ENCODE measurements around the gene NCOA7. TPM values are rescaled to one million over a fixed set of nuclear protein-coding genes. Genes with fewer than 3 reads are reported as not detected.

The NCOA7 gene
- total and polyA plus RNA-seq, 3 donors from 2014 or later, result 7.5 to 26.7 (median 18.9) TPM

- Histone ChIP-seq H3K4me3 (no peak overlapping the region), H3K9me3 (no peaks in the 10 kb centered on the region), H3K27ac (no peak overlapping the region), H3K36me3 (ENCODE audit: low read depth, missing control alignments) (no peaks in the 10 kb centered on the region), H3K27me3 (no peaks in the 10 kb centered on the region), H3K4me1 (no peaks in the 10 kb centered on the region)
- TF ChIP-seq CTCF (IDR thresholded peaks at IDR 0.05) (no peak), POLR2A (IDR thresholded peaks at IDR 0.05) (no peak)
- intact Hi-C loops (cut with DNase I; ENCODE audit: low total_unique reads), result no loop called here
- 83 to 92% methylated on average over 1 of the region's 1 CpG for WGBS, 2 donors
- no peak for DNase-seq
Measured at GRCh38 chr6:125795301-125795700, 4.5 kb downstream of the NCOA7 start.

GRCh38 chr6:125797120-125797885 lies 6.5 kb downstream of the NCOA7 start:
- no peaks in the 10 kb centered on the region for H3K4me1 ChIP-seq
- intact Hi-C loops (cut with DNase I; ENCODE audit: low total_unique reads), result no loop called here
- DNase-seq, result no peak
- no peak overlapping the region for H3K27ac ChIP-seq
- TF ChIP-seq CTCF (IDR thresholded peaks at IDR 0.05) (no peak), POLR2A (IDR thresholded peaks at IDR 0.05) (no peak)
- 91 to 93% methylated on average over 3 of the region's 3 CpGs for WGBS, 2 donors
- H3K4me3 ChIP-seq, result no peak overlapping the region
- H3K36me3 ChIP-seq (ENCODE audit: low read depth, missing control alignments), result no peaks in the 10 kb centered on the region
- no peaks in the 10 kb centered on the region for H3K9me3 ChIP-seq
- no peaks in the 10 kb centered on the region for H3K27me3 ChIP-seq

- intact Hi-C loops (cut with DNase I; ENCODE audit: low total_unique reads), result no loop called here
- Histone ChIP-seq H3K4me3 (no peak overlapping the region), H3K4me1 (no peaks in the 10 kb centered on the region), H3K36me3 (ENCODE audit: low read depth, missing control alignments) (no peaks in the 10 kb centered on the region), H3K27me3 (no peaks in the 10 kb centered on the region), H3K27ac (no peak overlapping the region), H3K9me3 (no peaks in the 10 kb centered on the region)
- no peak for TF ChIP-seq CTCF (IDR thresholded peaks at IDR 0.05)
- no peak for TF ChIP-seq POLR2A (IDR thresholded peaks at IDR 0.05)
- WGBS, 2 donors, result 67 to 85% methylated on average over 3 of the region's 3 CpGs
- DNase-seq, result no peak
Measured at GRCh38 chr6:125797886-125798444, 7.2 kb downstream of the NCOA7 start.

GRCh38 chr6:125798734-125799508 lies 8.2 kb downstream of the NCOA7 start:
- Histone ChIP-seq H3K4me1 (no peaks in the 10 kb centered on the region), H3K27me3 (no peaks in the 10 kb centered on the region), H3K36me3 (ENCODE audit: low read depth, missing control alignments) (no peaks in the 10 kb centered on the region), H3K27ac (no peak overlapping the region), H3K9me3 (no peaks in the 10 kb centered on the region), H3K4me3 (no peak overlapping the region)
- WGBS, 2 donors, result 83 to 93% methylated on average over 5 of the region's 5 CpGs
- no peak for TF ChIP-seq CTCF (IDR thresholded peaks at IDR 0.05)
- no peak for TF ChIP-seq POLR2A (IDR thresholded peaks at IDR 0.05)
- intact Hi-C loops (cut with DNase I; ENCODE audit: low total_unique reads), result no loop called here
- no peak for DNase-seq

All from testis (tissue), 3 donors.